Measurements from ENCODE around the gene R3HDM4.
"Not testable (repeated sequence)": the region's sequence is repeated elsewhere in the genome, so short reads cannot be mapped to it uniquely, and the experiment has no call there.

R3HDM4 gene

DNA sequence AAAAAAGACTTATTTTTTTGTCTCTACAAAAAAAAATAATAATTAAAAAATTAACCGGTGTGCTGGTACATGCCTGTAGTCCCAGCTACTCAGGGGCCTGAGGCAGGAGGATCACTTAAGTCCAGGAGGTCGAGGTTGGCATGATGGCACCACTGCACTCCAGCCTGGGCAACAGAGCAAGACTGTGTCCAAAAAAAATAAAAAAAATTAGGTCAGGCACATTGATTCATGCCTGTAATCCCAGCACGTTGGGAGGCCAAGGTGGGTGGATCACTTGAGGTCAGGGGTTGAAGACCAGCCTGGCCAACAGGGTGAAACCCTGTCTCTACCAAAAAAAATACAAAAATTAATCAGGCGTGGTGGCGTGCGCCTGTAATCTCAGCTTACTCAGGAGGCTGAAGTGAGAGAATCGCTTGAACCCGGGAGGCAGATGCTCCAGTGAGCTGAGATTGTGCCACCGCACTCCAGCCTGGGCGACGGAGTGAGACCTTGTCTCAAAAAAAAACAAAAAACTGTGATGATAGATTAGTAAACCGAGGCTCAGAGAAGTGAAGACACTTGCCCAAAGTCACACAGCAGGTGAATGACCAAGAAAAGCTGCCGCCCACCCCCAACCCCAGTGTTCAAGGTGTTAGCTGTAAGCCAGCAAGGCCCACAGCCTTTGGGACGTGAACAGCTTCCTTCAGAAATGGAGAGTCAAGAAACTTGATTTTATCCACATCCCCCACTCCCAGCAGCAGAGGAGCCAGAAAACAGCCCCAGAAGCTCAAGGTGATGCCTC lies 10.4 kb downstream of the R3HDM4 start:
- DNase-seq (ENCODE audit: insufficient read length, low spot score) (no peak), FAIRE-seq (no peak)
- no peak for TF ChIP-seq POLR2A (IDR thresholded peaks at IDR 0.05; ENCODE audit: low read depth, low read length)

DNA sequence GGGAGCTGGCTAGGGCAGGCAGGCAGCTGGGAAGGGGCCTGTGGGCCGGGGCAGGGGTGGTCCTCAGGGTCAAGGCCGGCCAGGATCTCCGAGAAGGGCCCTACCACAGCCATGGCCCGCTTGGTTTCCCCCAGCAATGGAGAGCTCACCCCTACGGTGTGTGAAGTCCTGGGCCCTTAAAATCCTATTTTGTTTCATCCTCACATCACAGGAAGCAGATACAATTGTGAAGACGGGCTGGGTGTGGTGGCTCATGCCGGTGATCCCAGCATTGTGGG lies 11.0 kb downstream of the R3HDM4 start:
- TF ChIP-seq POLR2A (IDR thresholded peaks at IDR 0.05; ENCODE audit: low read depth, low read length), result no peak
- FAIRE-seq, result no peak
- no peak for DNase-seq (ENCODE audit: insufficient read length, low spot score)

DNA sequence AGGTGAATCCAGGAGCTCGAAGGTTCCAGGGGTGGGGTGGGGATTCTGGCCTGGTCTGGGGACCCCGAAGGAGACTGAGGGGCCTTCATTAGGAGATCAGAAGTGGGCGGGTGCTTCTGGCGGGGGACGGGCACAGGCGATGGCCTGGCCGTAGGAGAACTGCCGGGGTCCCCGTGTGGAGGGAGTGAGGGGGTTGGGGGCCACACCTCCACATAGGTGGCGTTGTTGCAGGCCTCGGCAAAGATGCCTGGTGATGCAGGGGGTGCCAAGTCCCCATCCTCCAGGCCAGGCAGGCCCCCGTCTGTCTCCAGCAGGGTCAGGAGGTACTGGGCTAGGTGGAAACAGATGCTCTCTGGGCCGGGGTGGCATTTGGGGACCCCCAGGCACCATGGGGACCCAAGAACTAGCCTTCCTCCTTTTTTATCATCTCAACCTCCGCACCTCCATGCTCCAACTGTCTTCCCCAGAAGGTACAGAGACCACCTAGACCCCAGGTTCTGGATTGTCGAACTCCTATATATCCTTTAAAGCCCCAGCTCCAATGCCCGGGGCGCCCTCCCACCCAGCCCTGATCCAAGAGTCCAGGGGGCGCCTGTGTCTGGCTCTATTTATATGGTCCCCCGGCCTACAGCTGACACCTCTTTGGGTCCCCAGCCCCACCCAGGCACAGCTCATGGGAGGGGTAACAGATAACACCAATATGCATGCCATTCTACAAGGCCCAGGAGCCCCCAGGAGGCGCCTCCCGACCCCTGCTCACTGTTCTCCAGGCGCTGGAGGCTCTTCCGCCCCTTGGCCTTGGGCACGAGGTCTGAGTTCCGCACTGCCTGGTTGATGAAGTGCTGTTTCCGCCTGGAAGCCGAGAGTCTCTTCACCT lies 11.6 kb downstream of the R3HDM4 start:
- TF ChIP-seq POLR2A (IDR thresholded peaks at IDR 0.05; ENCODE audit: low read depth, low read length), result no peak
- no peak for DNase-seq (ENCODE audit: insufficient read length, low spot score)
- no peak for FAIRE-seq

DNA sequence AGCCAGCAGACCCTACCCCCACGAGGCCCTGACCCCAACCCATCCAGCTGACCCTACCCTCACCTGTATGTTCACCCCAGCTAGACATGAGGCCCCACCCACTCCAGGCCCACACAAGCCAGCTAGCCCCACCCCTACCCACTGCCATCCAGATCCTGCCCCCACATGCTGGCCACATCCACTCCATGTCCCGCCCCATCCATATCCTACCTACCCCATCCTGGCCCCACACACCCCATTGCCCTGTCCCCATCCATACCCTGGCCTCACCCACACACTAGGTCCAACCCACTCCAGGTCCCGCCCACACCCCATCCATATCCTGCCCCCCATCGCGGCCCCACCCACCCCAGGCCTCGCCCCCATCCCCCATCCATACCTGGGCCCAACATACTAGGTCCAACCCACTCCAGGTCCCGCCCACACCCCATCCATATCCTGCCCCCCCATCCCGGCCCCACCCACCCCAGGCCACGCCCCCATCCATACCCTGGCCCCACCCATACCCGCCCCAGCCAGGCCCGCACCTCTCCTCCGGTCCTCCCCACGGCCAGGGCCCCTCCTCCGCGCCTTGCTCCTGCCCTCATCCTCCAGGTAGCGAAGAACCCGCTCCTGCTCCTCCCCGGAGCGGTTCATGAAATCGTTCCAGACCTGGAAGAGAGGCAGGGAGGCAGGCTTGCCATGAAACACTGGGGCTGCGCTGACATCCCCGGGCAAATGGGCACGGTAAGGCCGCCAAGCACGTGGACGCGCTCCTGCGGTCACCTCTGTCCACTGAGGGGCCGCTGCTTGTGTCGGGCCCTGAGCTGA lies 12.5 kb downstream of the R3HDM4 start:
- TF ChIP-seq POLR2A (IDR thresholded peaks at IDR 0.05; ENCODE audit: low read depth, low read length), result no peak
- FAIRE-seq (no peak), DNase-seq (ENCODE audit: insufficient read length, low spot score) (peak; percentile 72)

DNA sequence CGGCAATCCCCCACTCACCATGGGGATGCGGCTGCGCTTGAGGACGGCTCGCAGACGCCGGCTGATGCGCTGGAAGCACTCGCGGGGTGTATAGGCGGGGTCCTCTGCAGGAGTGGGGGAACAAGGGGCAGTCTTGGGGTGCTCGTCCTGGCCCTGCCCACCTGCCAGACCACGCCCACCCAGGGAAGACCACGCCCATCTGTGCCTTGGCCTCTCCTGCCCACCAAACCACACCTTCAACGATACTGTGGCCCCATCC lies 13.0 kb downstream of the R3HDM4 start:
- FAIRE-seq, result no peak
- no peak for TF ChIP-seq POLR2A (IDR thresholded peaks at IDR 0.05; ENCODE audit: low read depth, low read length)

DNA sequence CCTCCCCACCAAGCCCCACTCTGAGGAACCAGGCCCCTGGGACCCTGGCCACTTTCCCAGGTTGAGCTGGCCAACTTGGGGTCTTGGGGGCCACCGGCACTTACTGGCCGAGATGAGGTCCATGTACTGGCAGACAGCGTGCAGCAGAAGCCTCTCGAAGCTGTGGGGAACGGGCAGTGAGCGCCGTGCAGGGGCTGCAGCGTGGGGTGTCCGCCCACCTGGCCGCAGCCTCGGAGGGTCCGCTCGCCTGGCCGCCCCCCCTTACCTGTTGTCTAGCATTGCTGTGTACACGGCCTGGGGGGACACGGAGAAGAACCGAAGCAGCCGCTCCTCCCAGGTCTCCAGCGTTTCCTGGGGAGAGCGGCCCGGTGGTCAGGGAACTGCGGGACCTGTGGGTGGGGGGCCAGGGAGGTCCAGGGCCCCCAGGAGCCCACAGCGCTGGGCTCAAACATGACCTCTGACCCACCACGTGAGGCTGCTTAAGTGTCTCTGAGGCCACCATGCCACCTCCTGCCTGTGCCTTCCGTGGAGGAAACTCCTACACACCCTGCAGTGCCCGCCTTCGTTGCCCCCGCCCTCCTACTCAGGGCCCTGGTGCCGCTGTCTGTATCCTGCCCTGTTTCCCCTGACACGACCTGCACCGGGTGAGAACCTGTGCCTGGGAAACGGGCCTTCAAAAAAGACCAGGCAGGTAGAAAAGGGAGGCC lies 13.5 kb downstream of the R3HDM4 start:
- FAIRE-seq (no peak), DNase-seq (ENCODE audit: insufficient read length, low spot score) (no peak)
- no peak for TF ChIP-seq POLR2A (IDR thresholded peaks at IDR 0.05; ENCODE audit: low read depth, low read length)

More for the DNA sequence above, 13.0 kb downstream of the R3HDM4 start:
- no peak for DNase-seq (ENCODE audit: insufficient read length, low spot score)

DNA sequence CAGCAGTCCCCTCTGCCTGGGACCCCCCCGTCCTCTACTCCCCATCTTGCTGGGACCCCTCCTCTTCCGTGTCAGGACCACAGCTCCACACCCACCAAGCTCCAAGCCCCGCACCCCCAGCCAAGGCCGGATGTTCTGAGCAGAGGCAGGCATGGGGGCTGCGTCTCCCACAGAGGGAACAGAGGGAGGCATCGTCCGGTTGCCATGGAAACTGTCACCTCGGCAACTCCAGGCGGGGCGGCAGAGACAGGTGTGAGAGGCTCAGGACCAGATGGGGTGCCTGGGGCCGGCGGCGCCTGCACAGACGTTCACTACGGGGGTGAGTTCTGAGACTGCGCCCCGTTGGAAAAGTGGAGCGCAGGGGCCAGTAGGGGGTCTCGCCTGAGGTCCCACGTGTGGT lies 14.4 kb downstream of the R3HDM4 start:
- TF ChIP-seq POLR2A (IDR thresholded peaks at IDR 0.05; ENCODE audit: low read depth, low read length), result no peak
- no peak for FAIRE-seq

DNA sequence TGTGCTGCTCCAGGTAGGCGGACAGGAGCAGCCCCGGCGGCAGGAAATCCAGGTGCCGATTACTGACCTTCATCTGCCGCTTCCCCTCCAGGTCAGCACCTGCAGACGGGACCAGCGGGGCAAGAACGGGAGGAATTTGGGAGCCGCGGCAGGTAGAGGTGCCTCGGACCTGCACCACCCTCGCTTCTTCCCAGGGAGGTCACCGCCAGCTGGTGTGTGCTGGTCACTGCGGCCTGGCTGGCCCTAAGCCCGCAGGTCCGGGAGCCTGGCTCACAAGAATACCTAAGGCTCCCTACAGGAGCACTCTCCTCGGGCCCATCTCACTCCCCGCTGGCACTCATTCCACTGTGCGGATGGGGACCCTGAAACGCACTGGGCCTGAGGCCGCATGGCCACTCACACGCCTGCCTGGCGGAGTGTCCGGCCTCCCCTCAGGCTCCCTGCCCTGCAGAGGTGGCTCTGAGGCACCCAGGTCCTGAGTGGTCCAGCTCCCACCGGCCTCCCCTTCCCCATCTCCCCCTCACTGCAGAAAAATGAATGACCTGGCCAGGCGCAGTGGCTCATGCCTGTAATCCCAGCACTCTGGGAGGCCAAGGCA lies 15.5 kb downstream of the R3HDM4 start:
- no peak for DNase-seq (ENCODE audit: insufficient read length, low spot score)
- TF ChIP-seq POLR2A (IDR thresholded peaks at IDR 0.05; ENCODE audit: low read depth, low read length), result no peak
- no peak for FAIRE-seq

More for the DNA sequence above, 14.4 kb downstream of the R3HDM4 start:
- DNase-seq (ENCODE audit: insufficient read length, low spot score), result no peak

DNA sequence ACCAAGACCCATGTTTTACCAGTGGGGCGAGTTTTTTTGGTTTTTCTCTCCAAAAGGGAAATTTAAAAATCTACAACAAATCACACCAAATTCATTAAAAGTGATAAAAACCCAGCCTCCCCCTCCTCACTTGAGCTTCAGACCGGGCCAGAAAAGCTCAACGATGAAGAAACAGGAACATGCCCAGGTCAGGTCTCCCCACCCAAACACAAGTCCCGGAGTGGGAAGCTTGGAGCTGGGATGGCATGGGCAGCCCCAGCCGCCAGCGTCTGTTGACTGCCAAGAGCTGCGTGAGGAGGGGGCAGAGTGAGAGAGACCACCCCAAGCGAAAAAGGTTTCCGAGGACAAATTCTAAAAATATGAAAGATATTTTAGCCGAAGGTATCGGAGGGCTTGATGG lies 16.0 kb downstream of the R3HDM4 start:
- DNase-seq (ENCODE audit: insufficient read length, low spot score), result no peak
- no peak for TF ChIP-seq POLR2A (IDR thresholded peaks at IDR 0.05; ENCODE audit: low read depth, low read length)
- FAIRE-seq, result no peak

DNA sequence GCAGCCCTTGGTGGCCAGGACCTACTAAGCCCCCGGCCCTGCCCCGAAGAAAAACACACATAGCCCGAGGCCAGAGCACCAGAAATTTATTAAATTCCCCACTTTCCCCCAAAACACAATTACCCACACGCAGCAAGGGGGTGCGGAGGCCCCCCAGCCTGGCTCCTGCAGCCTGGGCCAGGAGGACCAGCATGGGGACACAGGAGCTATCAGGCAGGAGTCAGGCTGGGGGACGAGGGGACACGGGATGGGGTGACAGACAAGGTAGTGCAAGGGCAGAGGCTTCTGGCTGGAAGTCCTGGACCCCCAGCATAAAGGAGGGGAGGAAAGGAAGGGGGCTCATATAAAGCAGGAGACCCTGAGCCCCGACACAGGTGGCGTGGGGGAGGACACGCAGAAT lies 16.6 kb downstream of the R3HDM4 start:
- TF ChIP-seq POLR2A (IDR thresholded peaks at IDR 0.05; ENCODE audit: low read depth, low read length), result no peak
- FAIRE-seq, result no peak
- DNase-seq (ENCODE audit: insufficient read length, low spot score), result no peak

DNA sequence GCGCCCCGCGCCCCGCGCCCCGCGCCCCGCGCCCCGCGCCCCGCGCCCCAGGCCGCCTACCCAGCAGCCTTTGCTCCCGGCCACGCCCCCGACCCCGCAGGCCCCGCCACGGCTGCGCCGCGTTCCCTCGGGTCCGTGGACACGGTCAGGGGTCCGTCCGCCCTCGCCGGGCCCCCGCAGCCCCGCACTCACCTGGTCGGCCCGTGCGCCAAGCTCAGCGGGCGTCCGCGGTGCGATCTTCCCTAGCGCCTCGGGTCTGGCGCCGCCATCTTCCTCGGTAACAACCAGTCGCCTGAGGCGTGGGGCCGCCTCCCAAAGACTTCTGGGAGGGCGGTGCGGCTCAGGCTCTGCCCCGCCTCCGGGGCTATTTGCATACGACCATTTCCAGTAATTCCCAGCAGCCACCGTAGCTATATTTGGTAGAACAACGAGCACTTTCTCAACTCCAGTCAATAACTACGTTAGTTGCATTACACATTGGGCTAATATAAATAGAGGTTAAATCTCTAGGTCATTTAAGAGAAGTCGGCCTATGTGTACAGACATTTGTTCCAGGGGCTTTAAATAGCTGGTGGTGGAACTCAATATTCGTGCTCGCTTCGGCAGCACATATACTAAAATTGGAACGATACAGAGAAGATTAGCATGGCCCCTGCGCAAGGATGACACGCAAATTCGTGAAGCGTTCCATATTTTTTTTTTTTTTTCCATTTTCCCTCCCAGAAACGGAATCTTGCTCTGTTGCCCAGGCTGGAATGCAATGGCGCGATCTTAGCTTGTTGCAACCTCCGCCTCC lies 19.9 kb downstream of the R3HDM4 start, which contains the start of the genes MED16 and RNU6-9:
MED16 (minus strand) TSS at position 294 of the 796 bp plus-strand sequence. CDS start 2,056 bp downstream, outside the sequence.
RNU6-9 (plus strand) TSS at position 591 of the 796 bp plus-strand sequence.
- no peak for FAIRE-seq
- peak; percentile 71 for TF ChIP-seq POLR2A (IDR thresholded peaks at IDR 0.05; ENCODE audit: low read depth, low read length)
- peak; percentile 98 for DNase-seq (ENCODE audit: insufficient read length, low spot score)

DNA sequence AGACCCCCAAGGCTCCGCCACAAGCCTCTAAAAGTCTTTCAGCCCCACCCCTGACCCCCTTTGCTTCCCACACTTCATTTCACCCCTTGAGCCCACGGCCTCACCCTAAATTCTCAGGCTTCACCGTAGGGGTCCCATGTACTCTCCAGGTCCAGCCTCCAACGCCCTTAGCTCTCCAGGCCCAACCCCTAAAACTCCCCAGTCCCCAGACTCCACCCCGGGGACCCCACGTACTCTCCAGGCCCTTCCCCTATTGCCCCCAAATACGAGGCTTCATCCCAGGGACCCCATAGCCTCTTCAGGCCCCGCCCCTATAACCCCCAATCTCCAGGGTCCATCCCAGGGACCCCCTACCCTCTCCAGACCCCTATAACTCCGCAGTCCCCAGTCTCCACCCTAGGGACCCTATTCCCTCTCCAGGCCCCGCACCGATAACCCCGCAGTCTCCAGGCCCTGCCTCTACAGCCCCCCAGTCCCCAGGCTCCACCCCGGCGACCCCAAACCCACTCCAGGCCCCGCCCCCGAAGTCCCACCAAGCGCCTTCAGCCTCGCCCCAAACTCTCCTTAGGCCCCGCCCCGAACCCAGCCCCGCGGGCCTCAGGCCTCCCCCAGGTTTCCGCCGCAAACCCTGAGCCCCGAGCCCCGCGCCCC lies 20.7 kb downstream of the R3HDM4 start:
- DNase-seq (ENCODE audit: insufficient read length, low spot score) (no peak), FAIRE-seq (no peak)
- no peak for TF ChIP-seq POLR2A (IDR thresholded peaks at IDR 0.05; ENCODE audit: low read depth, low read length)

DNA sequence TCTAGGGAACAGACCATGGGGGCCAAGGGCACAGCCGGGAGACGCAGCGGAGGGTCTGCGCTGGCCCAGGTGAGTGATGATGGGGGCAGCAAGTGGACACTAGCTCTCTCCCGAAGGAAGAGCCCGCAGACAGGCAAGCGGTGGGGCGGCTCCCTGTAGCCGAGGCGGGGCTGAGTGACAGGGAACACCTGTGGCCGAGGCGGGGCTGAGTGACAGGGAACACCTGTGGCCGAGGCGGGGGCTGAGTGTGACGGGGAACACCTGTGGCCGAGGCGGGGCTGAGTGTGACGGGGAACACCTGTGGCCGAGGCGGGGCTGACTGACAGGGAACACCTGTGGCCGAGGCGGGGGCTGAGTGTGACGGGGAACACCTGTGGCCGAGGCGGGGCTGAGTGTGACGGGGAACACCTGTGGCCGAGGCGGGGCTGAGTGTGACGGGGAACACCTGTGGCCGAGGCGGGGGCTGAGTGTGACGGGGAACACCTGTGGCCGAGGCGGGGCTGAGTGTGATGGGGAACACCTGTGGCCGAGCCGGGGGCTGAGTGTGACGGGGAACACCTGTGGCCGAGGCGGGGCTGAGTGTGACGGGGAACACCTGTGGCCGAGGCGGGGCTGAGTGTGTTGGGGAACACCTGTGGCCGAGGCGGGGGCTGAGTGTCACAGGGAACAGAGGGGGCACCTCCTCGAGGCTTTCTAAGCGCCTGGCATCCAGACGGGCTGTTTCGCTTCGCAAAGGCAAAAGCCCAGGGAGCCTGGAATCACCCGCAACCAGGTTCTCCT lies 21.4 kb downstream of the R3HDM4 start:
- FAIRE-seq; DNase-seq (ENCODE audit: insufficient read length, low spot score): not testable (repeated sequence)
